A549 (cell line): ENCODE results near the gene MED1.

Experiments used
- CBX2 ChIP-seq: fragments of 200-600 bp; sonication (generic); IDR thresholded peaks from 2 replicates; pipeline ENCODE4 v1.6.1; 2016; ENCODE audit warnings: low read depth, mild to moderate bottlenecking, borderline replicate concordance
- CEBPB ChIP-seq, 2 experiments: fragments of >200 bp in 1 of 2; sonication (Bioruptor Twin) in 1 of 2; formaldehyde crosslinking in 1 of 2; IDR thresholded peaks; 2 replicates each; pipeline ENCODE4 v1.6.1; 2012 to 2016
- EHMT2 ChIP-seq: fragments of 200-600 bp; sonication (generic); IDR thresholded peaks from 2 replicates; pipeline ENCODE4 v1.6.1; 2016; ENCODE audit warnings: antibody characterized with exemption, low read depth, mild to moderate bottlenecking, moderate library complexity
- EP300 ChIP-seq, 2 experiments: fragments of >200 bp; sonication (Bioruptor Twin); formaldehyde crosslinking; IDR thresholded peaks; 2 replicates in 1 of 2; 3 replicates in 1 of 2; pipeline ENCODE4 v1.6.1; 2016 to 2017
- ESRRA ChIP-seq: fragments of 150-350 bp; IDR thresholded peaks from 2 replicates; pipeline ENCODE4 v1.6.1; 2014; ENCODE audit warnings: mild to moderate bottlenecking, low read length, borderline replicate concordance
- POLR2A ChIP-seq: IDR thresholded peaks from 2 replicates; pipeline ENCODE4 v1.6.1; 2012; ENCODE audit warnings: mild to moderate bottlenecking, low read length
- RAD21 ChIP-seq, 2 experiments: fragments of >200 bp in 1 of 2; sonication (Bioruptor Twin) in 1 of 2; formaldehyde crosslinking in 1 of 2; IDR thresholded peaks in 1 of 2; conservative IDR thresholded peaks in 1 of 2; 2 replicates in 1 of 2; 3 replicates in 1 of 2; pipeline ENCODE4 v1.6.1; 2012 to 2018; ENCODE audit warnings: inconsistent platforms in 1 of 2
- RFX5 ChIP-seq: fragments of 450-650 bp; IDR thresholded peaks from 2 replicates; pipeline ENCODE4 v1.7.1; 2014; ENCODE audit warnings: antibody characterized with exemption, mild to moderate bottlenecking, moderate library complexity
- SMC3 ChIP-seq: fragments of >200 bp; sonication (Bioruptor Twin); formaldehyde crosslinking; IDR thresholded peaks from 3 replicates; pipeline ENCODE4 v1.6.1; 2018; ENCODE audit warnings: inconsistent platforms
- TF ChIP-seq, protein P1 (sequence below): fragments of >200 bp; sonication (Bioruptor Twin); formaldehyde crosslinking; IDR thresholded peaks from 3 replicates; pipeline ENCODE4 v1.5.1; 2016
- TF ChIP-seq, protein P2 (sequence below): fragments of 450-650 bp; IDR thresholded peaks from 2 replicates; pipeline ENCODE4 v1.6.1; 2014; ENCODE audit warnings: antibody characterized with exemption

DNA sequence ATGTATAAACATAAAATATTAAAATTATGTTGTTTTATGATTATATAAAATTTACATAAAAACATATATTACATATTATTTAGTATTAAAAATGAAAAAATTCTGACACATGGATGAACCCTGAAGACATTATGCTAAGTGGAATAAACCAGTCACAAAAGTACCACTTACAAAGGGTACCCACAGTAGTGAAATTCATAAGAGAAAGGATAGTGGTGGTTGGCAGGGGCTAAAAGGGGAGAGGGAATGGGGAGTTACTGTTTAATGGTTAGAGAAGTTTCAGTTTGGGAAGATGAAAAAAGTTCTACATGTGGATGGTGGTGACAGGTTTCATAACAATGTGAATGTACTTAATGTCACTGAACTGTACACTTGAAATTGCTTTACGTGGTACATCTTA lies 91.1 kb downstream of the MED1 start:
- TF ChIP-seq CEBPB (IDR thresholded peaks at IDR 0.05) (no peak), RFX5 (no peak), EP300 (IDR thresholded peaks at IDR 0.05) (no peak), POLR2A (no peak), SMC3 (no peak), ESRRA (no peak), RAD21 (conservative IDR thresholded peaks at IDR 0.05 in 1 of 2, IDR thresholded peaks at IDR 0.05 in 1 of 2) (no peak), CBX2 (no peak), EHMT2 (no peak)
- TF ChIP-seq, protein P1, sequence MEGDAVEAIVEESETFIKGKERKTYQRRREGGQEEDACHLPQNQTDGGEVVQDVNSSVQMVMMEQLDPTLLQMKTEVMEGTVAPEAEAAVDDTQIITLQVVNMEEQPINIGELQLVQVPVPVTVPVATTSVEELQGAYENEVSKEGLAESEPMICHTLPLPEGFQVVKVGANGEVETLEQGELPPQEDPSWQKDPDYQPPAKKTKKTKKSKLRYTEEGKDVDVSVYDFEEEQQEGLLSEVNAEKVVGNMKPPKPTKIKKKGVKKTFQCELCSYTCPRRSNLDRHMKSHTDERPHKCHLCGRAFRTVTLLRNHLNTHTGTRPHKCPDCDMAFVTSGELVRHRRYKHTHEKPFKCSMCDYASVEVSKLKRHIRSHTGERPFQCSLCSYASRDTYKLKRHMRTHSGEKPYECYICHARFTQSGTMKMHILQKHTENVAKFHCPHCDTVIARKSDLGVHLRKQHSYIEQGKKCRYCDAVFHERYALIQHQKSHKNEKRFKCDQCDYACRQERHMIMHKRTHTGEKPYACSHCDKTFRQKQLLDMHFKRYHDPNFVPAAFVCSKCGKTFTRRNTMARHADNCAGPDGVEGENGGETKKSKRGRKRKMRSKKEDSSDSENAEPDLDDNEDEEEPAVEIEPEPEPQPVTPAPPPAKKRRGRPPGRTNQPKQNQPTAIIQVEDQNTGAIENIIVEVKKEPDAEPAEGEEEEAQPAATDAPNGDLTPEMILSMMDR = no peak
- TF ChIP-seq, protein P2, sequence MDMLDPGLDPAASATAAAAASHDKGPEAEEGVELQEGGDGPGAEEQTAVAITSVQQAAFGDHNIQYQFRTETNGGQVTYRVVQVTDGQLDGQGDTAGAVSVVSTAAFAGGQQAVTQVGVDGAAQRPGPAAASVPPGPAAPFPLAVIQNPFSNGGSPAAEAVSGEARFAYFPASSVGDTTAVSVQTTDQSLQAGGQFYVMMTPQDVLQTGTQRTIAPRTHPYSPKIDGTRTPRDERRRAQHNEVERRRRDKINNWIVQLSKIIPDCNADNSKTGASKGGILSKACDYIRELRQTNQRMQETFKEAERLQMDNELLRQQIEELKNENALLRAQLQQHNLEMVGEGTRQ = no peak
